NCI-H2029 (cell line): Measurements from ENCODE around the gene RFX5.
"Not testable (repeated sequence)": the region's sequence is repeated elsewhere in the genome, so short reads cannot be mapped to it uniquely, and the experiment has no call there.

Source experiments
- DNase-seq: peaks from one replicate; lab custom pipeline; 2025; lab: John Stamatoyannopoulos, UW

RFX5 gene

DNA sequence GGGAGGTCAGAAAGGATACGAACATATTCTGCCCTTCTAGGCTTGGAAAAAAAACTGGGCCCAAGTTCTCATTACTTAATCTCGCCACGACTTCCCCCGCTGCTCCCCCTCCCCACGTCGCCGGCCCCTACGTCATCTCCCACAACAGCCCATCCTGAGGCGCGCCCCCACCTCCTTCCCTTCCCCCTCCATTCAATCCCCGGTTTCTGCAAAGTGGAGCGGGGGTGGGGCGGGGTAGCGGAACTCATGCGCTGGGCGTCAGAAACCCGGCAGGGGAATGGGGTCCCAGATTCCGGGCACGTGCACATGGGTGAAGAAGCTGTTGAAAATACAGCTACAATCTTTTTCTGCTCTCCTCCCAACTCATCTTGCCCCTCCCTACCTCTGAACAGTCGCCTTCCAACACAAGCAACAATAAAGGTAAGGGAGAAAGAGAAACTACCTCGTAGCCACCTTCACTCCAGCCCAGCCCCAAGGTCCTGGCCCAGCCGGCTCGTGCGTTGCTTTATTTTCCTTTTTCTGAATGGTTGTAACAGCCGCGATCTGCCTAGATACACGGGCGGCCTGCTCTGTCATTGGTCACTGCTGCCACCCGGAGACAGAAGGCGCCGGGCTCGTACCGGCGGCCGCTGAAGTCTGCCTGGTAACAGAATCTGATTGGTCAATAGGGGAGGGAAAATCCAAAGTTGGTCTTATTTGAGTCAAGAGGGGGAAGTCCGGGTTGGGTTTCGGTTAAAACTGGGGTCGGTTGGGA lies at the start of gene RFX5:
RFX5 (minus strand) TSS at position 484 of the 754 bp plus-strand sequence. CDS start 932 bp downstream, outside the sequence.
- peak; percentile 93 for DNase-seq

DNA sequence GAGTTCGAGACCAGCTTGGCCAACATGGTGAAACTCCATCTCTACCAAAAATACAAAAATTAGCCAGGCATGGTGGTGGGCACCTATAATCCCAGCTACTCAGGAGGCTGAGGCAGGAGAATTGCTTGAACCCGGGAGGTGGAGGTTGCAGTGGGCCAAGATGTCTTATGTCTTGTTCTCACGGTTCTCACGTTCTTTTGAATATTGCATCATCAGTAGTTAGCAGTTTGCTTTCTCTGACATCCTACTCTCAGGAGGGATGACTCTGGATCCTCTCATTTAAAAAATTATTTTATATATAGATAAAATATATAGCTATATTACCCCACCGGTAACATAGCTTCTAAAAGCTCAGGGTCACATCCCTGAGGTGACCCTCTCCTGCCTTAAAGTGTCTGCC lies 49.2 kb upstream of the RFX5 start:
- not testable (repeated sequence) for DNase-seq

DNA sequence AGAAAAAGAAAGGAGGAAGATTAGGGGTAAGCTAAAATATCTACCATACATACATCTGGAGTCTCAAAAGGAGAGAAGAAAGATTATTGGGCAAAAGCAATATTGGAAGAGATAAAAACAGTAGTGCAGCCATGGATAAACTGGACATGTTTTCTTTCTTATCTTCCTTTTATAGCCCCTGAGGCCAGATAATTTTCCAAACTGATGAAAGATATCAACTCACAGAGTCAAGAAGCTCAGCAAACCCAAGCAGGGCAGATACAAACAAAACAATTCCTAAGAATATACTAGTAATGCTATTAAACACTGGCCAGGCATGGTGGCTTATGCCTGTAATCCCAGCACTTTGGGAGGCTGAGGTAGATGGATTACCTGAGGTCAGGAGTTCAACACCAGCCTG lies 46.5 kb upstream of the RFX5 start:
- DNase-seq, result no peak

DNA sequence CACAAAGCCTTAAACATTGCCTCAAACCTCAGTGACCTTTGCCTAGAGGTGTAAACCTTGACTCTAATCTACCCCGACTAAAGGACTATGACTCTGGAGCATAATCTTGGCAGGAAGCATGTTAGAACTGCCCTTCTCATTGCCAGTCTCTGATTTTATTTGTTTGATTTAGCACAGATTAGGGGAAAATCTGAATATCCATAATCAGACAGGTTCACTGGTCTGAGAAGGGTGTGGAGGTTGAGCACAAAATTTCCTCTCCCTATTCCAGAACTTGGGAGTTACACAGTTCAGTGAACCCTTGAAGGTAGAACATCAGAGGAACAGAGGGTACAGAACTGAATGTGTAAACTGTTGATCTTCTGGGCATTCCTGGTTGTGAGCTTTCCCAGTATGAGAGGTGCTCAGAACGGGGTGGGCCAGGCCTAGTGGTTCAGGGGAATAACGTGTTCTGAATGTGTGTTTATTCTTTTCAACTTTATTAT lies 44.1 kb upstream of the RFX5 start:
- no peak for DNase-seq

DNA sequence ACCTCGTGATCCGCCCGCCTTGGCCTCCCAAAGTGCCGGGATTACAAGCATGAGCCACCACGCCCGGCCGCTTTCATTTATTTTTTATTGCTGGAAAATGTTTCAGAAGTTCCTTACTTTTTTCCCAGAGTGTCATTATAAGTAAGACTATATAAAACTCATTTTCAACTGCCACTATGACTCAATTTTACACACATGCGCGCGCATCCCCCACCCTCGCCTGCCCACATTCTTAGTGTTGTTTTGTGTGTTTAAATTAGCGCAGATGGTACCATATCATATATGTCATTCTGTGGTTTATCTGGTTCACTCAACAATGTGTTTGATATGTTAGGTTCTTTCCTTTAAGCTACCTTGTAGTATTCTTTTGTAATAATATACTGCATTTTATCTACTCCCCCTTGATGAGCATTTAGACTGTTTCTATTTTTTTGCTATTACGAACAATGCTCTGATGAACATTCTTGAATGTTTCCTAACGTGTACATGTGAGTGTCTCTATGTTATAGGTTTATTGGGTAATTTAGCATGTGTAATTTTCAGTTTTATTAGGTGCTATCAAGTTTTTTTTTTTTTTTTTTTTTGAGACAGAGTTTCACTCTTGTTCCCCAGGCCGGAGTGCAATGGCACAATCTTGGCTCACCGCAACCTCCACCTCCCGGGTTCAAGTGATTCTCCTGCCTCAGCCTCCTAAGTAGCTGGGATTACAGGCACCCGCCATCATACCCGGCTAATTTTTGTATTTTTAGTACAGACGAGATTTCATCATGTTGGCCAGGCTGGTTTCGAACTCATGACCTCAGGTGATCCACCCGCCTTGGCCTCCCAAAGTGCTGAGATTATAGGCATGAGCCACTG lies 43.4 kb upstream of the RFX5 start:
- DNase-seq, result not testable (repeated sequence)

- no peak for DNase-seq
Measured at GRCh38 chr1:151386002-151386401, 39.0 kb upstream of the RFX5 start.

DNA sequence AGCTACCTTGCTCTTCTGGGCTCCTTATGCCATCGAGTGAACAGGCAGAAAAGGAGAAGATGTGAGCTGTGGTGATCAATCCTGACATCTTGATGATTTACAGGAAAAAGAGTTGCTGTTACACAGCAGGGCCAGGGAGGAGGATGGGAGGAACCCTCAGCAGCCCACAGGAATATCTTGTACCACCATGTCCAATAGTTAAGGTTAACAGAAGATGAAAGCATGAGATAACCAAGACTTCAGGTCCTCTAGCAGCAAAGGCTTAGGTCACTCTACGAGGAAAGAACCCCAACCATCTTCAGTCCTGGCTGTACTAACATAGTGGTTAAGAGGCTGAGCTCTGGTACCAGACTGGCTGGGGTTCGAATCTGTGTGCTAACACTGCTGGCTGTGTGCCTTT lies 37.5 kb upstream of the RFX5 start:
- no peak for DNase-seq

DNA sequence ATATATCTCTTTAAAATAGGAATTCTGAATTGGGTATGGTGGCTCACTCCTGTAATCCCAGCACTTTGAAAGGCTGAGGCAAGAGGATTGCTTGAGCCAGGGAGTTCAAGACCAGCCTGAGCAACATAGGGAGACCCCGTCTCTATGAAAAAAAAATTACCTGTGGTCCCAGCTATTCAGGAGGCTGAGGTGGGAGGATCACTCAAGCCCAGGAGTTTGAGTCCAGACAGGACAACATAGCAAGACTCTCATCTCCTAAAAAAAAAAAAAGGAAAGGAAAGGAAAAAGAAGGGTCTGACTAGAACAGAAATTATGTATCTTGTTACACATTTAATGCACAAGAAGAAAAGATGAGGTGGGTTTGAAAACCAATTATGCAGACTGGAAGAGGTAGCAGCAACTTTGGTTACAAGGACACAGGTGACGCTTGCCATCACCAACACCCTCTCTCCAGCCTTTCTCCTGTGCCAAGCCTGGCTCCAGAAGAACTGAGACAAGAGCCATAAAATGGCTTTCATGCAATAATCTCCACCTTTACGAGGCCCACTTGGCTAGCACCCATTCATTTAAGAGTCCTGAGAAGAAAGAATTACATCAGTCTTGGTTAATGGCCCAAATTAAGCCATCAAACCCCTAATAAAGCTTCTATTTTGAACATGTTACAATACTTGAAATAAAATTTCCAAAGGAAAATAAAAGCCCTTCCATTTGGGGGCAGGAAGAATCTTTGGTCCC lies 30.3 kb upstream of the RFX5 start:
- DNase-seq, result no peak

GRCh38 chr1:151373196-151373595 lies 26.1 kb upstream of the RFX5 start:
- no peak for DNase-seq

GRCh38 chr1:151372058-151372934 lies 25.2 kb upstream of the RFX5 start, which contains the start of gene SELENBP1:
SELENBP1 (minus strand) TSS chr1:151372705; CDS start chr1:151372641, 64 bp downstream.
- peak; percentile 89 for DNase-seq

DNA sequence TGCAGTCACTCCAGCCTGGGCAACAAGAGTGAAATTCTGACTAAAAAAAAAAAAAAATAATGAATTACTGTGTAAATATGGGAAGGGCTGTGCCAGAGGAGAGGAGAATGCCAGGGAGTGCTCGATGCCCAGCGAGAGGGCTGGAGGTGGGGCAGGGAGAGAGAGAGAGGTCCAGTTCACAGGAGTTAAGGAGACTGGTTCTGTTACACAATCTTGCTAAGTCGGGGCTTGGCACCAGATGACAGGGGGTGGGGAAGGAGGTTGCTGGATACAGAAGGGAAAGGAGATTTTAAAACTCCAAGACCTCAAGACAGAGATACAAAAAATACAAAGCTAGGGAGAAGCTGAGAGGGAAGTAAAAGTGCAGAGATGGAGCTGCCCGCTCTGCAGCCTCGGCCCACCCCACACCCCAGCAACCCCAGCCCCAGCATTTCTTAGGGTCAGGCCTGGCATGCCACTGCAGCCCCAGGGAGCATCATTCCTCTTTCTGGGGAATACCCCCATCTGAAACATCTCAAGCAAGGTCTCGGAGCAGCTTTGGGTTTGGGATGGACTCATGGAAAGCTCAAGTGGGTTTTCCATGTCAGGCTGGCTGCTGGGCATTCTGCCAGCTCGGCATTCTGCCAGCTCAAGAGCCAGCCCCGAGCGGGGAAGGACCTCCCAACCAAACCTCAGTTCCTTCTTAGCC lies 24.5 kb upstream of the RFX5 start:
- peak; percentile 80 for DNase-seq

GRCh38 chr1:151370211-151370911 lies 23.3 kb upstream of the RFX5 start:
- DNase-seq, result no peak

DNA sequence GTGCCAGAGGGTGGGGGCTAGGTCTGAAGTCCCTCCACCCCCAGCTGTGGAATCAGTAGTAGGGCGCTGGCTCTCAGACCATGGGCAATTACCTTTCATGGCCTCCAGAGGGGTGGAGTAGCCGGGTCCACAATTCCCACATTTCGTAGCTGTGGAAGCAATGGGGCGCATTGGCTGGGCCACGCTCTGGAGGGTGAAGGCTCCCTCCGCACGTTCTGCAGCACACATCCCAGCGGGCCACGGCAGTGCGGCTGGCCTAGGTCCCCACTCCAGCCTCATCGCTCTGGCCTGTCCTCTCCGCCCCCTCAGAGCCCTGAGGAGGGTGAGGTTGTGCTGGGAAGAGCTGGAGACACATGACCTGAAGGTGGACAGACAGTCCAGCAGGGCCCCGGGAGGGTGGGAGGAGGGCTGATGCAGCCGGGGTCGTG lies 22.6 kb upstream of the RFX5 start:
- DNase-seq, result no peak

GRCh38 chr1:151369302-151369610 lies 22.2 kb upstream of the RFX5 start:
- no peak for DNase-seq

GRCh38 chr1:151368393-151369301 lies 21.6 kb upstream of the RFX5 start:
- DNase-seq, result peak; percentile 83

DNA sequence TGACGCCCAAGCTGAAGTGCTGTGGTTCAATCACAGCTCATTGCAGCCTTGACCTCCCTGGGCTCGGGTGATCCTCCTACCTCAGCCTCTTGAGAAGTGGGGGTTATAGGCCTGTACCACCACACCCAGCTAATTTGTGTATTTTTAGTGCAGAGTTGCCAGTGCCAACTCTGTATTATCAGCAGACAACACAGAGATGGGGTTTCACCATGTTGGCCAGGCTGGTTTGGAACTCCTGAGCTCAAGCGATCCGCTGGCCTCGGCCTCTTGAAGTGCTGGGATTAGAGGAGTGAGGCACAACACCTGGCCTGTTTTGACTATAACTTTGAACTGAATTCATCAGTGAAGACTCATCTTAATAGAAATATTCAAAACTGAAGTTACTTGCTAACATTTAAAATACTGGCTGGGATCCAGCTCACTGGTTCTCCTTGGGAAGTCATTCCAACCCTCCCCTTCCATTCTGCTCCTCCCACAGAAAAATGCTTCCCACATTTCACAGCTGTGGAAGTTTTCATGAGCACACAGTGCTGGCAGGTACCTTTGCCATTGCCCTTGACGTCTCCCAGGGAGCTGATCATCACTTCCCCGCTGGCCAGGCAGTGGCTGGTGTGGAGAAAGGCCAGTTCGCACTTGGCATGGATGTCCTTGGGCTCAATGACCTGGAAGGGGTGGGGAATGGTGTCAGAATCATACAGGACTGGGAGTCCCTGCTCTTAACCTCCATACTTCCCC lies 20.8 kb upstream of the RFX5 start:
- DNase-seq, result no peak

- DNase-seq, result no peak
Measured at GRCh38 chr1:151364996-151365395, 17.9 kb upstream of the RFX5 start.
